ENCODE data around the gene SRGAP1.

DNA sequence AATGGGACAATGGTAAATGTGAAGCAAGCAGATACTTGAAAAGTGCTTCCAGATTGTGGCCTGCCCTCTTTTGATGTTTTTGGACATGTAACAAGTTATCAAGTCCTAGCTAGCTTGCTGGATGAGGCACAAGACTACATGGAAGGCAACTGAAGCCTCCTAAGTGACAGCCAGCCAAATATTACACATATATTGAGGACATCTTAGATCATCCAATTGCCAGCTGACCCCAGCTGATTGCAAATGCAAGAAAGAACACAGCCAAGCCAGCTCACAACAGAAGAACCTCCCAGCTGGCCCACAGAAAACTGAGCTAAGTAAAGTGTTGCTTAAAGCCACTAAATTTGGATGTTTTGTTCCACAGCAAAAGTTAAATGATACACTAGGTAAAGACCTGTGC, 156.9 kb downstream of the SRGAP1 start:
- TF ChIP-seq POLR2A (IDR thresholded peaks at IDR 0.05) (no peak), CTCF (IDR thresholded peaks at IDR 0.05) (no peak)
